NCI-H446 treated with DMSO at 0.1 percent for 48 hours (cell line): Measurements from ENCODE around the gene COPS9.

Source experiments
- DNase-seq: peaks from one replicate; lab custom pipeline; 2025; lab: John Stamatoyannopoulos, UW

Gene COPS9

GRCh38 chr2:240166191-240166590, 30.1 kb upstream of the COPS9 start:
- no peak for DNase-seq

- no peak for DNase-seq
Measured at GRCh38 chr2:240165661-240166060, 29.6 kb upstream of the COPS9 start.

GRCh38 chr2:240165034-240165433, 28.9 kb upstream of the COPS9 start:
- no peak for DNase-seq

- no peak for DNase-seq
Measured at GRCh38 chr2:240164586-240164985, 28.5 kb upstream of the COPS9 start.

- DNase-seq = no peak
Measured at GRCh38 chr2:240163844-240164574, 27.9 kb upstream of the COPS9 start.

GRCh38 chr2:240162939-240163714, 27.0 kb upstream of the COPS9 start:
- DNase-seq = no peak

GRCh38 chr2:240162531-240162930, 26.4 kb upstream of the COPS9 start:
- DNase-seq = no peak

GRCh38 chr2:240162032-240162431, 25.9 kb upstream of the COPS9 start:
- DNase-seq = no peak

- no peak for DNase-seq
Measured at GRCh38 chr2:240161087-240161750, 25.1 kb upstream of the COPS9 start.

- DNase-seq = no peak
Measured at GRCh38 chr2:240160291-240161086, 24.4 kb upstream of the COPS9 start.

- DNase-seq = no peak
Measured at GRCh38 chr2:240159251-240159839, 23.2 kb upstream of the COPS9 start.

- DNase-seq = no peak
Measured at GRCh38 chr2:240157147-240157470, 21.0 kb upstream of the COPS9 start.

- DNase-seq = no peak
Measured at GRCh38 chr2:240156435-240157146, 20.5 kb upstream of the COPS9 start.

- DNase-seq = no peak
Measured at GRCh38 chr2:240155745-240156390, 19.8 kb upstream of the COPS9 start.

GRCh38 chr2:240155048-240155744, 19.1 kb upstream of the COPS9 start:
- no peak for DNase-seq

- DNase-seq = no peak
Measured at GRCh38 chr2:240154606-240155005, 18.5 kb upstream of the COPS9 start.

- no peak for DNase-seq
Measured at GRCh38 chr2:240153418-240153817, 17.3 kb upstream of the COPS9 start.

GRCh38 chr2:240151477-240152031, 15.4 kb upstream of the COPS9 start:
- no peak for DNase-seq

GRCh38 chr2:240149943-240150784, 14.1 kb upstream of the COPS9 start:
- no peak for DNase-seq
